Measurements from ENCODE around the gene RARG.

Gene RARG

DNA sequence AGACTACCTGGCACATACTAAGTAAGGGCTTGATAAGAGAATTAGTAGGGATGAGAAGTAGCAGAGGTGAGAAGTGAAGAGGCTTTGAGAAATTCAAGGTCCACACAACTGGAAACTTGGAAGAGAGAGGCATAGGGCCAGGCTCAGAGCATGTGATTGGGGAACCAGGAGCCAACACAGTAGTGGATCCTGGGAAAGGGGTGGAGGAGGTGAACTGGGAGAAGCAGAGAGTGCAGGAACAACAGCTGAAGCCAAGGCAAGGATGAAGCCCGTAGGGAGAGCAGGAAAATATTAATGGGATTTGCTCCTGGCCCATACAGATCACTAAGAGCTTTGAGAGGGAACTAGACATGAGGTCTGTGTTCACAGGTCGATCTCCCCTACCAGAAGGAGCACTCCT, 23.6 kb downstream of the RARG start:
- TF ChIP-seq FOXP2 (optimal IDR thresholded peaks at IDR 0.05; ENCODE audit: borderline replicate concordance, extremely low read depth, extremely low read length, insufficient read depth) (no peak), SIN3A (IDR thresholded peaks at IDR 0.05; ENCODE audit: borderline replicate concordance, insufficient read depth, low read length) (no peak), POLR2AphosphoS5 (IDR thresholded peaks at IDR 0.05; ENCODE audit: low read depth, low read length) (no peak), REST (IDR thresholded peaks at IDR 0.05; ENCODE audit: insufficient read depth in 1 of 2, low read depth in 2 of 2, low read length in 2 of 2) (no peak), TAF1 (IDR thresholded peaks at IDR 0.05; ENCODE audit: borderline replicate concordance, insufficient read depth, low read length) (no peak)

GRCh38 chr12:53207042-53207441, 25.0 kb downstream of the RARG start, which contains the start of gene ITGB7:
Gene ITGB7, minus strand, starts transcription at chr12:53207251. Its CDS starts 6,808 bp downstream, at chr12:53200443.
- no peak for TF ChIP-seq FOXP2 (optimal IDR thresholded peaks at IDR 0.05; ENCODE audit: borderline replicate concordance, extremely low read depth, extremely low read length, insufficient read depth)
- no peak for TF ChIP-seq POLR2AphosphoS5 (IDR thresholded peaks at IDR 0.05; ENCODE audit: low read depth, low read length)
- no peak for TF ChIP-seq TAF1 (IDR thresholded peaks at IDR 0.05; ENCODE audit: borderline replicate concordance, insufficient read depth, low read length)
- no peak for TF ChIP-seq SIN3A (IDR thresholded peaks at IDR 0.05; ENCODE audit: borderline replicate concordance, insufficient read depth, low read length)
- no peak for TF ChIP-seq REST (IDR thresholded peaks at IDR 0.05; ENCODE audit: insufficient read depth in 1 of 2, low read depth in 2 of 2, low read length in 2 of 2)

GRCh38 chr12:53205747-53206419, 26.1 kb downstream of the RARG start:
- TF ChIP-seq POLR2AphosphoS5 (IDR thresholded peaks at IDR 0.05; ENCODE audit: low read depth, low read length) (no peak), TAF1 (IDR thresholded peaks at IDR 0.05; ENCODE audit: borderline replicate concordance, insufficient read depth, low read length) (no peak), REST (IDR thresholded peaks at IDR 0.05; ENCODE audit: insufficient read depth in 1 of 2, low read depth in 2 of 2, low read length in 2 of 2) (no peak), SIN3A (IDR thresholded peaks at IDR 0.05; ENCODE audit: borderline replicate concordance, insufficient read depth, low read length) (no peak), FOXP2 (optimal IDR thresholded peaks at IDR 0.05; ENCODE audit: borderline replicate concordance, extremely low read depth, extremely low read length, insufficient read depth) (no peak)

DNA sequence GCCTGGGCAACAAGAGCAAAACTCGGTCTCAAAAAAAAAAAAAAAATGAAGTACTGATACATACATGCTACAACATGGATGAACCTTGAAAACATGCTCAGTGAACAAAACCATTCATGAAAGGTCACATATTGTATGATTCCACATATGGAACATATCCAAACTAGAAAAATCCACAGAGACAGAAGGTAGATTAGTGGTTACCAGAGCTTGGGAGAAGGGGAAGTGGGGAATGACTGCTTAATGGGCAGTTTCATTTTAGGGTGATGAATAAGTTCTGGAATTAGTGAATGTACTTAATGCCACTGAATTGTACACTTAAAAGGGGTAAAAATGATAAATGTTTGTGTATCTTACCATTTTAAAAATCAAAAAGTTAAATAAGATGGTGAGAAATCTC, 27.7 kb downstream of the RARG start:
- TF ChIP-seq TAF1 (IDR thresholded peaks at IDR 0.05; ENCODE audit: borderline replicate concordance, insufficient read depth, low read length), result no peak
- TF ChIP-seq FOXP2 (optimal IDR thresholded peaks at IDR 0.05; ENCODE audit: borderline replicate concordance, extremely low read depth, extremely low read length, insufficient read depth), result no peak
- TF ChIP-seq SIN3A (IDR thresholded peaks at IDR 0.05; ENCODE audit: borderline replicate concordance, insufficient read depth, low read length), result no peak
- no peak for TF ChIP-seq REST (IDR thresholded peaks at IDR 0.05; ENCODE audit: insufficient read depth in 1 of 2, low read depth in 2 of 2, low read length in 2 of 2)
- no peak for TF ChIP-seq POLR2AphosphoS5 (IDR thresholded peaks at IDR 0.05; ENCODE audit: low read depth, low read length)

Measured in PFSK-1 (cell line).